SK-N-SH (cell line): ENCODE data around the gene SERTAD2. TPM values are rescaled to one million over a fixed set of nuclear protein-coding genes. Genes with fewer than 3 reads are reported as not detected.

Experiments
- CTCF ChIA-PET: fragments of 300-600, 350-600 bp; formaldehyde crosslinking; extraction: SDS; loops from one replicate; lab custom pipeline; 2021; lab: Yijun Ruan, JAX
- POLR2A ChIA-PET: fragments of 350-600 bp; sonication (Branson Sonifier 250); formaldehyde crosslinking; extraction: SDS; loops from one replicate; lab custom pipeline; 2020; ENCODE audit warnings: antibody characterized with exemption, inconsistent platforms; lab: Yijun Ruan, JAX
- DNase-seq: peaks from one replicate; pipeline ENCODE4 v3.0.0; 2012
- H2AFZ ChIP-seq: fragments of 200-600 bp; sonication (generic); 2 replicates; pipeline ENCODE4 v1.8.1; 2016; ENCODE audit warnings: antibody characterized with exemption, mild to moderate bottlenecking, low read depth
- H3F3A ChIP-seq: fragments of 200-600 bp; sonication (generic); replicated peaks from 2 replicates; pipeline ENCODE3; 2016; ENCODE audit warnings: antibody characterized with exemption, mild to moderate bottlenecking; ENCODE audit not compliant: insufficient read depth
- H3K27ac ChIP-seq, 2 experiments: fragments of 200-500 bp in 1 of 2; fragments of 200-600 bp in 1 of 2; sonication (Bioruptor generic) in 1 of 2; sonication (generic), shearing (Covaris generic) in 1 of 2; 2 replicates each; pipeline versions ENCODE4 v1.5.1 to v1.6.1; 2014 to 2016; ENCODE audit warnings: low read depth in 2 of 2, inconsistent platforms in 1 of 2, low read length in 1 of 2, mild to moderate bottlenecking in 1 of 2, mixed read lengths in 1 of 2
- H3K27me3 ChIP-seq: fragments of 200-600 bp; sonication (generic), shearing (Covaris generic); 2 replicates; pipeline ENCODE4 v1.6.1; 2016; ENCODE audit warnings: mixed run types; ENCODE audit not compliant: insufficient read depth
- H3K36me3 ChIP-seq, 2 experiments: fragments of 200-500 bp in 1 of 2; fragments of 200-600 bp in 1 of 2; sonication (Bioruptor generic) in 1 of 2; sonication (generic) in 1 of 2; replicated peaks in 1 of 2; 2 replicates each; pipeline versions ENCODE3 to v1.5.1; 2014 to 2016; ENCODE audit warnings: low read length in 1 of 2, mild to moderate bottlenecking in 1 of 2; ENCODE audit not compliant: insufficient read depth in 2 of 2, control insufficient read depth in 1 of 2
- H3K4me1 ChIP-seq, 2 experiments: fragments of 200-500 bp in 1 of 2; fragments of 200-600 bp in 1 of 2; sonication (Bioruptor generic) in 1 of 2; sonication (generic), shearing (Covaris generic) in 1 of 2; 2 replicates each; pipeline versions ENCODE4 v1.5.1 to v1.6.1; 2014 to 2016; ENCODE audit warnings: low read depth in 1 of 2, low read length in 1 of 2, mixed run types in 1 of 2; ENCODE audit not compliant: insufficient read depth in 2 of 2, control insufficient read depth in 1 of 2
- H3K4me2 ChIP-seq: fragments of 200-600 bp; sonication (generic), shearing (Covaris generic); 2 replicates; pipeline ENCODE4 v1.6.1; 2017; ENCODE audit warnings: mixed run types
- H3K4me3 ChIP-seq, 2 experiments: fragments of 200-500 bp in 1 of 2; fragments of 200-600 bp in 1 of 2; sonication (Bioruptor generic) in 1 of 2; sonication (generic), shearing (Covaris generic) in 1 of 2; 2 replicates each; pipeline versions ENCODE4 v1.5.1 to v1.8.1; 2014 to 2016; ENCODE audit warnings: low read depth in 2 of 2, inconsistent platforms in 1 of 2, low read length in 1 of 2, mild to moderate bottlenecking in 1 of 2, mixed read lengths in 1 of 2, moderate library complexity in 1 of 2
- H3K79me2 ChIP-seq: fragments of 200-600 bp; sonication (generic); 2 replicates; pipeline ENCODE4 v1.8.1; 2017; ENCODE audit warnings: mild to moderate bottlenecking; ENCODE audit not compliant: insufficient read depth
- H3K9ac ChIP-seq: fragments of 200-600 bp; sonication (generic); 2 replicates; pipeline ENCODE4 v1.6.1; 2017; ENCODE audit warnings: mixed run types
- H3K9me2 ChIP-seq: fragments of 200-600 bp; sonication (generic); 2 replicates; pipeline ENCODE4 v1.6.1; 2017; ENCODE audit warnings: mixed run types
- H3K9me3 ChIP-seq: fragments of 200-600 bp; sonication (generic); 2 replicates; pipeline ENCODE4 v1.6.1; 2017; ENCODE audit warnings: mixed run types, mild to moderate bottlenecking, moderate library complexity
- H4K20me1 ChIP-seq: fragments of 200-600 bp; sonication (generic); 2 replicates; pipeline ENCODE4 v1.6.1; 2017; ENCODE audit warnings: mild to moderate bottlenecking, mixed run types; ENCODE audit not compliant: insufficient read depth
- ELF1 ChIP-seq: IDR thresholded peaks from 2 replicates; pipeline ENCODE4 v1.4.0; 2012
- FOSL2 ChIP-seq: IDR thresholded peaks from 2 replicates; pipeline ENCODE4 v1.4.0; 2012; ENCODE audit warnings: low read depth, mild to moderate bottlenecking, moderate library complexity, borderline replicate concordance
- FOXJ3 ChIP-seq: sonication (generic); formaldehyde crosslinking; IDR thresholded peaks from 2 replicates; pipeline ENCODE4 v1.5.1; 2020; ENCODE audit warnings: mild to moderate bottlenecking, missing genetic modification reagents
- FOXM1 ChIP-seq: IDR thresholded peaks from 2 replicates; pipeline ENCODE4 v1.4.0; 2012; ENCODE audit warnings: low read depth, mild to moderate bottlenecking
- GABPA ChIP-seq: IDR thresholded peaks from 2 replicates; pipeline ENCODE4 v1.4.0; 2012; ENCODE audit warnings: low read depth, mild to moderate bottlenecking
- MEF2A ChIP-seq: IDR thresholded peaks from 2 replicates; pipeline ENCODE4 v1.4.0; 2012; ENCODE audit warnings: low read depth, borderline replicate concordance
- NFIC ChIP-seq: IDR thresholded peaks from 2 replicates; pipeline ENCODE4 v1.4.0; 2012; ENCODE audit warnings: borderline replicate concordance
- POLR2AphosphoS5 ChIP-seq: IDR thresholded peaks from 2 replicates; pipeline ENCODE4 v1.6.1; 2012; ENCODE audit warnings: low read depth, low read length
- TCF12 ChIP-seq: IDR thresholded peaks from 2 replicates; pipeline ENCODE4 v1.4.0; 2012
- WGBS: methylation state at CpG from one replicate; pipeline ENCODE4 v1.1.6; 2017; ENCODE audit warnings: low lambda C conversion rate; 5-methylcytosine and 5-hydroxymethylcytosine counted together
- polyA plus RNA-seq, 3 experiments: library from polyadenylated mRNA; depleted of rRNA; stranded (reverse); fragments of >200 nt; gene quantifications; 2 replicates each; pipeline ENCODE4 v1.2.3, GENCODE V29; 2012
- TF ChIP-seq, protein P1 (sequence below): IDR thresholded peaks from 2 replicates; pipeline ENCODE4 v1.4.0; 2012; ENCODE audit warnings: low read depth, borderline replicate concordance
- TF ChIP-seq, protein P2 (sequence below): fragments of 150-350 bp; IDR thresholded peaks from 2 replicates; pipeline ENCODE4 v1.6.1; 2017; ENCODE audit warnings: antibody characterized with exemption, low read length, low read depth, borderline replicate concordance
- TF ChIP-seq, protein P3 (sequence below): IDR thresholded peaks from 2 replicates; pipeline ENCODE4; 2012
- TF ChIP-seq, protein P4 (sequence below): IDR thresholded peaks from 2 replicates; pipeline ENCODE4 v1.4.0; 2012; ENCODE audit warnings: low read depth
- TF ChIP-seq, protein P5 (sequence below): IDR thresholded peaks from 2 replicates; pipeline ENCODE4 v1.4.0; 2012; ENCODE audit warnings: low read depth, borderline replicate concordance

The SERTAD2 gene
- polyA plus RNA-seq, 1 of the 3 experiments (the other 2 are of a cell fraction) = 9.1 TPM

DNA sequence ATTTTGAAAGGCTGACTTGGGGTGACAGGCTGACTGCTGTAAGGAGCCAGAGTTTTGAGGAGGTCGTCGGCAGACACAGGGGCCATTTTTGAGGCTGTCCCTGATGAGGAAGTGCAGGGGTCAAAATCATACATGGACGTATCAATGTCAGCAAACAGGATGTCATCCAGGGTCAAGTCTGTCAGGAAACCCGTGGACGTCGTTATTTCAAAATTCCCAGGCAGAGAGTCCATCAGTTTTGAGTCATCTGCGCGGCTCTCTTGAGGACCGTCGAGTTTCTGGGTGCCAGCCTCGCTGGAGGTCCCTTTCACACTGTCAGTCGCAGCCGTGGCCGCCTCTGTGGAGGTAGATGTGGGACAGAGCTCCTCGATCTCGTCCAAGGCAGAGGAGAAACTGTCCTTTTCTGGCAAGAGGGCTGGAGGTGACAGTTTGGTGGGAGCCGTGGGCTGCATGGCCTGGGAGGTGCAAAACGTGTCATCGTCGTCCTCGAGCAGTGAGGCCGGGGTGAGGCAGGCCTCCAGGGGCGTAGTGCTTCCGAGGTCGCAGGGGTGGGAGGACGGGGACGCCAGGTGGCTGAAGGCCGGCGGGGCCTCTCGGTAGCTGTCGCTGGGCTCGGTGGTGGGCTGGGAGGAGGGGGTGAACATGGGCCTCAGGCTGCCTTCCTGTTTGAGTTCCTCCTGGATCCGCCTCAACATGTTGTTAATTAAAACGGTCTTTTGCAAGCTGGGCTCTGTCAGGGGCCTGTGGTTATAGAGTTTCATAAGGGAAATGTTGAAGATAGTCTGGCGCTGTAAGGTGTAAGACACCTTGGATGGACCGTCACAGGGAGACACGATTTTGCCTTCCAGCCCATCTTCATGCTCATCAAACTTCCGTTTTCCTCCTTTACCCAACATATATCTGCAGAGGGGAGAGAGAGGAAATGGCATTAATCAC is 17.5 kb downstream of the SERTAD2 start:
- Histone ChIP-seq H3K27ac (no peak overlapping the region), H3K27me3 (no peaks in the 10 kb centered on the region), H3K4me3 (no peak overlapping the region), H4K20me1 (peaks cover 71% of the 10 kb centered on the region), H3K79me2 (peaks cover 78% of the 10 kb centered on the region), H3K4me2 (no peak overlapping the region), H3K9ac (no peak overlapping the region), H3K36me3 (peaks cover 32 to 45% of the 10 kb centered on the region in 2 experiments), H3K9me2 (no peaks in the 10 kb centered on the region), H2AFZ (no peak overlapping the region), H3F3A (peaks cover 3% of the 10 kb centered on the region), H3K4me1 (peaks cover 16 to 37% of the 10 kb centered on the region in 2 experiments; a peak in 3 of 4 replicates), H3K9me3 (no peaks in the 10 kb centered on the region)
- POLR2A ChIA-PET = no interaction called here
- CTCF ChIA-PET = interaction anchor here (0.6 to 5.1 kb wide), 6 partner anchors 8 to 305 kb away, joined by 3 to 34 read pairs (median 4); partner anchors contain the start of gene SERTAD2
- 92% methylated on average over 37 of the region's 38 CpGs for WGBS
- TF ChIP-seq POLR2AphosphoS5 (no peak), FOSL2 (no peak), GABPA (no peak), FOXM1 (no peak), ELF1 (no peak), MEF2A (no peak), NFIC (no peak), TCF12 (no peak), FOXJ3 (no peak)
- TF ChIP-seq, protein P1, sequence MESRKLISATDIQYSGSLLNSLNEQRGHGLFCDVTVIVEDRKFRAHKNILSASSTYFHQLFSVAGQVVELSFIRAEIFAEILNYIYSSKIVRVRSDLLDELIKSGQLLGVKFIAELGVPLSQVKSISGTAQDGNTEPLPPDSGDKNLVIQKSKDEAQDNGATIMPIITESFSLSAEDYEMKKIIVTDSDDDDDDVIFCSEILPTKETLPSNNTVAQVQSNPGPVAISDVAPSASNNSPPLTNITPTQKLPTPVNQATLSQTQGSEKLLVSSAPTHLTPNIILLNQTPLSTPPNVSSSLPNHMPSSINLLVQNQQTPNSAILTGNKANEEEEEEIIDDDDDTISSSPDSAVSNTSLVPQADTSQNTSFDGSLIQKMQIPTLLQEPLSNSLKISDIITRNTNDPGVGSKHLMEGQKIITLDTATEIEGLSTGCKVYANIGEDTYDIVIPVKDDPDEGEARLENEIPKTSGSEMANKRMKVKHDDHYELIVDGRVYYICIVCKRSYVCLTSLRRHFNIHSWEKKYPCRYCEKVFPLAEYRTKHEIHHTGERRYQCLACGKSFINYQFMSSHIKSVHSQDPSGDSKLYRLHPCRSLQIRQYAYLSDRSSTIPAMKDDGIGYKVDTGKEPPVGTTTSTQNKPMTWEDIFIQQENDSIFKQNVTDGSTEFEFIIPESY = no peak
- TF ChIP-seq, protein P2, sequence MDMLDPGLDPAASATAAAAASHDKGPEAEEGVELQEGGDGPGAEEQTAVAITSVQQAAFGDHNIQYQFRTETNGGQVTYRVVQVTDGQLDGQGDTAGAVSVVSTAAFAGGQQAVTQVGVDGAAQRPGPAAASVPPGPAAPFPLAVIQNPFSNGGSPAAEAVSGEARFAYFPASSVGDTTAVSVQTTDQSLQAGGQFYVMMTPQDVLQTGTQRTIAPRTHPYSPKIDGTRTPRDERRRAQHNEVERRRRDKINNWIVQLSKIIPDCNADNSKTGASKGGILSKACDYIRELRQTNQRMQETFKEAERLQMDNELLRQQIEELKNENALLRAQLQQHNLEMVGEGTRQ = no peak
- TF ChIP-seq, protein P3, sequence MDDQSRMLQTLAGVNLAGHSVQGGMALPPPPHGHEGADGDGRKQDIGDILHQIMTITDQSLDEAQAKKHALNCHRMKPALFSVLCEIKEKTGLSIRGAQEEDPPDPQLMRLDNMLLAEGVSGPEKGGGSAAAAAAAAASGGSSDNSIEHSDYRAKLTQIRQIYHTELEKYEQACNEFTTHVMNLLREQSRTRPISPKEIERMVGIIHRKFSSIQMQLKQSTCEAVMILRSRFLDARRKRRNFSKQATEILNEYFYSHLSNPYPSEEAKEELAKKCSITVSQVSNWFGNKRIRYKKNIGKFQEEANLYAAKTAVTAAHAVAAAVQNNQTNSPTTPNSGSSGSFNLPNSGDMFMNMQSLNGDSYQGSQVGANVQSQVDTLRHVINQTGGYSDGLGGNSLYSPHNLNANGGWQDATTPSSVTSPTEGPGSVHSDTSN = no peak
- TF ChIP-seq, protein P4, sequence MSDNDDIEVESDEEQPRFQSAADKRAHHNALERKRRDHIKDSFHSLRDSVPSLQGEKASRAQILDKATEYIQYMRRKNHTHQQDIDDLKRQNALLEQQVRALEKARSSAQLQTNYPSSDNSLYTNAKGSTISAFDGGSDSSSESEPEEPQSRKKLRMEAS = no peak
- TF ChIP-seq, protein P5, sequence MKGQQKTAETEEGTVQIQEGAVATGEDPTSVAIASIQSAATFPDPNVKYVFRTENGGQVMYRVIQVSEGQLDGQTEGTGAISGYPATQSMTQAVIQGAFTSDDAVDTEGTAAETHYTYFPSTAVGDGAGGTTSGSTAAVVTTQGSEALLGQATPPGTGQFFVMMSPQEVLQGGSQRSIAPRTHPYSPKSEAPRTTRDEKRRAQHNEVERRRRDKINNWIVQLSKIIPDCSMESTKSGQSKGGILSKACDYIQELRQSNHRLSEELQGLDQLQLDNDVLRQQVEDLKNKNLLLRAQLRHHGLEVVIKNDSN = no peak
- DNase-seq = no peak
